HepG2 (cell line): ENCODE data around the gene PTH2. TPM values are rescaled to one million over a fixed set of nuclear protein-coding genes. Genes with fewer than 3 reads are reported as not detected.

Experiments used
- BRD4 ChIP-seq: sonication (generic); formaldehyde crosslinking; IDR thresholded peaks from 2 replicates; pipeline ENCODE4 v1.4.0; 2020; ENCODE audit warnings: missing genetic modification reagents
- HNF4G ChIP-seq, 2 experiments: sonication (generic) in 1 of 2; formaldehyde crosslinking in 1 of 2; IDR thresholded peaks; 2 replicates each; pipeline versions ENCODE4 v1.4.0 to v1.6.1; 2011 to 2020; ENCODE audit warnings: borderline replicate concordance in 2 of 2, low read depth in 2 of 2, mild to moderate bottlenecking in 2 of 2, low read length in 1 of 2, missing genetic modification reagents in 1 of 2, moderate library complexity in 1 of 2
- IRX3 ChIP-seq: sonication (generic); formaldehyde crosslinking; IDR thresholded peaks from 2 replicates; pipeline ENCODE4 v1.8.1; 2023; ENCODE audit warnings: mild to moderate bottlenecking, low read depth, missing genetic modification reagents, borderline replicate concordance
- MTA1 ChIP-seq: sonication (generic); formaldehyde crosslinking; IDR thresholded peaks from 2 replicates; pipeline ENCODE4 v1.4.0; 2020; ENCODE audit warnings: missing genetic modification reagents, mild to moderate bottlenecking, borderline replicate concordance
- PCBP2 ChIP-seq: fragments of 200-400 bp; formaldehyde crosslinking; optimal IDR thresholded peaks from 2 replicates; pipeline ENCODE3; 2018; ENCODE audit warnings: low read length, low read depth; ENCODE audit not compliant: poor library complexity, severe bottlenecking
- RFX3 ChIP-seq: IDR thresholded peaks from 2 replicates; pipeline ENCODE4 v1.6.1; 2016; ENCODE audit warnings: missing biosample characterization, missing genetic modification reagents
- XBP1 ChIP-seq: sonication (generic); formaldehyde crosslinking; IDR thresholded peaks from 2 replicates; pipeline ENCODE4 v1.5.0; 2020; ENCODE audit warnings: missing genetic modification reagents
- ZBTB42 ChIP-seq: sonication (generic); formaldehyde crosslinking; IDR thresholded peaks from 2 replicates; pipeline ENCODE4 v1.5.0; 2020; ENCODE audit warnings: mild to moderate bottlenecking, missing genetic modification reagents
- ZNF20 ChIP-seq: sonication (generic); formaldehyde crosslinking; IDR thresholded peaks from 2 replicates; pipeline ENCODE4 v1.4.0; 2020; ENCODE audit warnings: mild to moderate bottlenecking, moderate library complexity, missing genetic modification reagents
- ZNF501 ChIP-seq: sonication (generic); formaldehyde crosslinking; IDR thresholded peaks from 2 replicates; pipeline ENCODE4 v1.5.1; 2020; ENCODE audit warnings: mild to moderate bottlenecking, moderate library complexity, missing genetic modification reagents
- ZNF724P ChIP-seq: sonication (generic); formaldehyde crosslinking; IDR thresholded peaks from 2 replicates; pipeline ENCODE4 v1.8.0; 2022; ENCODE audit warnings: missing genetic modification reagents, borderline replicate concordance
- polyA plus RNA-seq, 8 experiments: library from polyadenylated mRNA; depleted of rRNA in 3 of 8; stranded (reverse) in 7 of 8; unstranded in 1 of 8; fragments of >200 nt; fragmentation: Illumina TruSeq in 4 of 8; extraction: Trizol in 4 of 8; gene quantifications; 2 replicates each; pipeline versions ENCODE4 v1.2.1 to v1.2.3, GENCODE V29; 2011 to 2016; ENCODE audit warnings: low read depth in 4 of 8, missing spikeins in 1 of 8, mixed read lengths in 1 of 8; ENCODE audit not compliant: insufficient read depth in 1 of 8
- total RNA-seq, 5 experiments: library from RNA; depleted of rRNA; stranded (reverse); fragments of >200 nt; fragmentation: Illumina TruSeq; extraction: Trizol; gene quantifications; 2 replicates each; pipeline ENCODE4 v1.2.3, GENCODE V29; 2016; ENCODE audit warnings: low read depth in 1 of 5
- TF ChIP-seq, protein P1 (sequence below): IDR thresholded peaks from 2 replicates; pipeline ENCODE4 v1.6.1; 2018; ENCODE audit warnings: missing genetic modification reagents, mild to moderate bottlenecking, missing compliant biosample characterization
- TF ChIP-seq, protein P2 (sequence below): sonication (generic); formaldehyde crosslinking; IDR thresholded peaks from 2 replicates; pipeline ENCODE4 v1.9.0; 2022; ENCODE audit warnings: low read depth, missing genetic modification reagents
- TF ChIP-seq, protein P3 (sequence below): sonication (generic); formaldehyde crosslinking; conservative IDR thresholded peaks from 2 replicates; pipeline ENCODE4 v1.8.0; 2022; ENCODE audit warnings: mild to moderate bottlenecking, moderate library complexity, missing genetic modification reagents
- TF ChIP-seq, protein P4 (sequence below): sonication (generic); formaldehyde crosslinking; IDR thresholded peaks from 2 replicates; pipeline ENCODE4 v1.8.1; 2023; ENCODE audit warnings: mild to moderate bottlenecking, missing genetic modification reagents, borderline replicate concordance
- TF ChIP-seq, protein P5 (sequence below), 2 experiments: IDR thresholded peaks; 2 replicates each; pipeline ENCODE4 v1.6.1; 2011 to 2012; ENCODE audit warnings: low read length in 2 of 2, borderline replicate concordance in 1 of 2, low read depth in 1 of 2, mild to moderate bottlenecking in 1 of 2, moderate library complexity in 1 of 2
- TF ChIP-seq, protein P6 (sequence below): sonication (generic); formaldehyde crosslinking; IDR thresholded peaks from 2 replicates; pipeline ENCODE4 v1.5.1; 2020; ENCODE audit warnings: missing genetic modification reagents, mild to moderate bottlenecking, borderline replicate concordance

The PTH2 gene
- total and polyA plus RNA-seq, 2 of the 13 experiments (the other 11 are each of a cell fraction or from before 2014, with no cell fraction given) = not detected

DNA sequence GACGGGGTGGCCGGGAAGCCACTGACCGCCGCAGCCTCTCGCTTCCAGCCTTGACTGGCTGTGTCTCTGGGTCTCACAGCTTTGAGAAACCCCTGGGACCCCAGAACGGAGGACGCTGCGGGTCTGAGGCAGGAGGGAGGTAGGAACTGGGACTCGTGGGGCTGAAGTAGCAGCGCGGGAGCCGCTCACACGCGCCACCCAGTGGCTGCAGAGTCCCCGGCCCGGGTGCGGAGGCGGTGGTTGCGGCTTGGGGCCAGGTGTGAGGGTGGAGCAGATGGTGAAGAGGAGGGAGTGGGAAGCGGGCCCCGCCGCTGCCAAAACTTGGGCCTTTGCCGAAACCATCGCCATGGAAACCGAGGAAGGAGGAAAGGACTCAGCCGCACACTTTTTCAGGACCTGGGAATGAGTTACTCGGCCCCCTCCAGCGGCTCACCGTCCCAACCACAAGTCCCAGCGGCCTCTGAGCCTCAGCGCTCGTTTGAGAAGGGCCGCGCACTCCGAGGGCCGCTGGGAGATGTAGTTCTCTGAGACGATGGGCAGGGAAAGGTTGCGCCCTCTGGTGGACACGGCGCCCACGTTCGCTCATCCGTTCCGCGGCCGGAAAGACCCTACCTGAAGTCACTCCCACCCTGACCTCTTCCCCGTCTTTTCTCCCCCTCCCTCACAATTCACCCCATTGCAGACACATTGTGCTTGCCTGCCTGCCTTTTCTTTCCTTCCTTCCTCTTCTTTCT, 20.3 kb upstream of the PTH2 start (continued):
- TF ChIP-seq, protein P1, sequence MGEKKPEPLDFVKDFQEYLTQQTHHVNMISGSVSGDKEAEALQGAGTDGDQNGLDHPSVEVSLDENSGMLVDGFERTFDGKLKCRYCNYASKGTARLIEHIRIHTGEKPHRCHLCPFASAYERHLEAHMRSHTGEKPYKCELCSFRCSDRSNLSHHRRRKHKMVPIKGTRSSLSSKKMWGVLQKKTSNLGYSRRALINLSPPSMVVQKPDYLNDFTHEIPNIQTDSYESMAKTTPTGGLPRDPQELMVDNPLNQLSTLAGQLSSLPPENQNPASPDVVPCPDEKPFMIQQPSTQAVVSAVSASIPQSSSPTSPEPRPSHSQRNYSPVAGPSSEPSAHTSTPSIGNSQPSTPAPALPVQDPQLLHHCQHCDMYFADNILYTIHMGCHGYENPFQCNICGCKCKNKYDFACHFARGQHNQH (CRISPR knock-in tag) = no peak
- TF ChIP-seq ZNF724P = no peak
- TF ChIP-seq BRD4 (CRISPR knock-in tag) = peak; percentile 54; the same call in 1 of the 2 replicates
- no peak for TF ChIP-seq XBP1 (CRISPR knock-in tag)
- TF ChIP-seq HNF4G (IDR thresholded peaks at IDR 0.05; ENCODE audit: borderline replicate concordance, low read depth, low read length) = no peak
- TF ChIP-seq HNF4G (CRISPR knock-in tag; IDR thresholded peaks at IDR 0.05; ENCODE audit: borderline replicate concordance, low read depth) = no peak
- TF ChIP-seq, protein P2, sequence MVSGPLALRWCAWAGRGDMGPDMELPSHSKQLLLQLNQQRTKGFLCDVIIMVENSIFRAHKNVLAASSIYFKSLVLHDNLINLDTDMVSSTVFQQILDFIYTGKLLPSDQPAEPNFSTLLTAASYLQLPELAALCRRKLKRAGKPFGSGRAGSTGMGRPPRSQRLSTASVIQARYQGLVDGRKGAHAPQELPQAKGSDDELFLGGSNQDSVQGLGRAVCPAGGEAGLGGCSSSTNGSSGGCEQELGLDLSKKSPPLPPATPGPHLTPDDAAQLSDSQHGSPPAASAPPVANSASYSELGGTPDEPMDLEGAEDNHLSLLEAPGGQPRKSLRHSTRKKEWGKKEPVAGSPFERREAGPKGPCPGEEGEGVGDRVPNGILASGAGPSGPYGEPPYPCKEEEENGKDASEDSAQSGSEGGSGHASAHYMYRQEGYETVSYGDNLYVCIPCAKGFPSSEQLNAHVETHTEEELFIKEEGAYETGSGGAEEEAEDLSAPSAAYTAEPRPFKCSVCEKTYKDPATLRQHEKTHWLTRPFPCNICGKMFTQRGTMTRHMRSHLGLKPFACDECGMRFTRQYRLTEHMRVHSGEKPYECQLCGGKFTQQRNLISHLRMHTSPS (CRISPR knock-in tag) = no peak
- no peak for TF ChIP-seq ZBTB42 (CRISPR knock-in tag)
- TF ChIP-seq, protein P3, sequence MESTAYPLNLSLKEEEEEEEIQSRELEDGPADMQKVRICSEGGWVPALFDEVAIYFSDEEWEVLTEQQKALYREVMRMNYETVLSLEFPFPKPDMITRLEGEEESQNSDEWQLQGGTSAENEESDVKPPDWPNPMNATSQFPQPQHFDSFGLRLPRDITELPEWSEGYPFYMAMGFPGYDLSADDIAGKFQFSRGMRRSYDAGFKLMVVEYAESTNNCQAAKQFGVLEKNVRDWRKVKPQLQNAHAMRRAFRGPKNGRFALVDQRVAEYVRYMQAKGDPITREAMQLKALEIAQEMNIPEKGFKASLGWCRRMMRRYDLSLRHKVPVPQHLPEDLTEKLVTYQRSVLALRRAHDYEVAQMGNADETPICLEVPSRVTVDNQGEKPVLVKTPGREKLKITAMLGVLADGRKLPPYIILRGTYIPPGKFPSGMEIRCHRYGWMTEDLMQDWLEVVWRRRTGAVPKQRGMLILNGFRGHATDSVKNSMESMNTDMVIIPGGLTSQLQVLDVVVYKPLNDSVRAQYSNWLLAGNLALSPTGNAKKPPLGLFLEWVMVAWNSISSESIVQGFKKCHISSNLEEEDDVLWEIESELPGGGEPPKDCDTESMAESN = no peak; the same call in 1 of the 2 replicates
- TF ChIP-seq ZNF501 (CRISPR knock-in tag) = peak; percentile 91
- TF ChIP-seq IRX3 (CRISPR knock-in tag) = no peak
- peak; percentile 39; the same call in 1 of the 2 replicates for TF ChIP-seq MTA1
- TF ChIP-seq, protein P4, sequence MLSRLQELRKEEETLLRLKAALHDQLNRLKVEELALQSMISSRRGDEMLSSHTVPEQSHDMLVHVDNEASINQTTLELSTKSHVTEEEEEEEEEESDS (CRISPR knock-in tag) = no peak
- TF ChIP-seq, protein P5, sequence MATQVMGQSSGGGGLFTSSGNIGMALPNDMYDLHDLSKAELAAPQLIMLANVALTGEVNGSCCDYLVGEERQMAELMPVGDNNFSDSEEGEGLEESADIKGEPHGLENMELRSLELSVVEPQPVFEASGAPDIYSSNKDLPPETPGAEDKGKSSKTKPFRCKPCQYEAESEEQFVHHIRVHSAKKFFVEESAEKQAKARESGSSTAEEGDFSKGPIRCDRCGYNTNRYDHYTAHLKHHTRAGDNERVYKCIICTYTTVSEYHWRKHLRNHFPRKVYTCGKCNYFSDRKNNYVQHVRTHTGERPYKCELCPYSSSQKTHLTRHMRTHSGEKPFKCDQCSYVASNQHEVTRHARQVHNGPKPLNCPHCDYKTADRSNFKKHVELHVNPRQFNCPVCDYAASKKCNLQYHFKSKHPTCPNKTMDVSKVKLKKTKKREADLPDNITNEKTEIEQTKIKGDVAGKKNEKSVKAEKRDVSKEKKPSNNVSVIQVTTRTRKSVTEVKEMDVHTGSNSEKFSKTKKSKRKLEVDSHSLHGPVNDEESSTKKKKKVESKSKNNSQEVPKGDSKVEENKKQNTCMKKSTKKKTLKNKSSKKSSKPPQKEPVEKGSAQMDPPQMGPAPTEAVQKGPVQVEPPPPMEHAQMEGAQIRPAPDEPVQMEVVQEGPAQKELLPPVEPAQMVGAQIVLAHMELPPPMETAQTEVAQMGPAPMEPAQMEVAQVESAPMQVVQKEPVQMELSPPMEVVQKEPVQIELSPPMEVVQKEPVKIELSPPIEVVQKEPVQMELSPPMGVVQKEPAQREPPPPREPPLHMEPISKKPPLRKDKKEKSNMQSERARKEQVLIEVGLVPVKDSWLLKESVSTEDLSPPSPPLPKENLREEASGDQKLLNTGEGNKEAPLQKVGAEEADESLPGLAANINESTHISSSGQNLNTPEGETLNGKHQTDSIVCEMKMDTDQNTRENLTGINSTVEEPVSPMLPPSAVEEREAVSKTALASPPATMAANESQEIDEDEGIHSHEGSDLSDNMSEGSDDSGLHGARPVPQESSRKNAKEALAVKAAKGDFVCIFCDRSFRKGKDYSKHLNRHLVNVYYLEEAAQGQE (IDR thresholded peaks at IDR 0.05; ENCODE audit: borderline replicate concordance in 1 of 2, low read depth in 1 of 2, low read length in 2 of 2) = no peak
- TF ChIP-seq, protein P6, sequence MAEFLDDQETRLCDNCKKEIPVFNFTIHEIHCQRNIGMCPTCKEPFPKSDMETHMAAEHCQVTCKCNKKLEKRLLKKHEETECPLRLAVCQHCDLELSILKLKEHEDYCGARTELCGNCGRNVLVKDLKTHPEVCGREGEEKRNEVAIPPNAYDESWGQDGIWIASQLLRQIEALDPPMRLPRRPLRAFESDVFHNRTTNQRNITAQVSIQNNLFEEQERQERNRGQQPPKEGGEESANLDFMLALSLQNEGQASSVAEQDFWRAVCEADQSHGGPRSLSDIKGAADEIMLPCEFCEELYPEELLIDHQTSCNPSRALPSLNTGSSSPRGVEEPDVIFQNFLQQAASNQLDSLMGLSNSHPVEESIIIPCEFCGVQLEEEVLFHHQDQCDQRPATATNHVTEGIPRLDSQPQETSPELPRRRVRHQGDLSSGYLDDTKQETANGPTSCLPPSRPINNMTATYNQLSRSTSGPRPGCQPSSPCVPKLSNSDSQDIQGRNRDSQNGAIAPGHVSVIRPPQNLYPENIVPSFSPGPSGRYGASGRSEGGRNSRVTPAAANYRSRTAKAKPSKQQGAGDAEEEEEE (CRISPR knock-in tag) = no peak
- TF ChIP-seq PCBP2 = no peak
- no peak for TF ChIP-seq RFX3
- TF ChIP-seq ZNF20 (CRISPR knock-in tag) = no peak
